Measurements from ENCODE around the gene FAM83G. TPM values are rescaled to one million over a fixed set of nuclear protein-coding genes. Genes with fewer than 3 reads are reported as not detected.
"Not testable (repeated sequence)": the region's sequence is repeated elsewhere in the genome, so short reads cannot be mapped to it uniquely, and the experiment has no call there.

Gene FAM83G, protein sequence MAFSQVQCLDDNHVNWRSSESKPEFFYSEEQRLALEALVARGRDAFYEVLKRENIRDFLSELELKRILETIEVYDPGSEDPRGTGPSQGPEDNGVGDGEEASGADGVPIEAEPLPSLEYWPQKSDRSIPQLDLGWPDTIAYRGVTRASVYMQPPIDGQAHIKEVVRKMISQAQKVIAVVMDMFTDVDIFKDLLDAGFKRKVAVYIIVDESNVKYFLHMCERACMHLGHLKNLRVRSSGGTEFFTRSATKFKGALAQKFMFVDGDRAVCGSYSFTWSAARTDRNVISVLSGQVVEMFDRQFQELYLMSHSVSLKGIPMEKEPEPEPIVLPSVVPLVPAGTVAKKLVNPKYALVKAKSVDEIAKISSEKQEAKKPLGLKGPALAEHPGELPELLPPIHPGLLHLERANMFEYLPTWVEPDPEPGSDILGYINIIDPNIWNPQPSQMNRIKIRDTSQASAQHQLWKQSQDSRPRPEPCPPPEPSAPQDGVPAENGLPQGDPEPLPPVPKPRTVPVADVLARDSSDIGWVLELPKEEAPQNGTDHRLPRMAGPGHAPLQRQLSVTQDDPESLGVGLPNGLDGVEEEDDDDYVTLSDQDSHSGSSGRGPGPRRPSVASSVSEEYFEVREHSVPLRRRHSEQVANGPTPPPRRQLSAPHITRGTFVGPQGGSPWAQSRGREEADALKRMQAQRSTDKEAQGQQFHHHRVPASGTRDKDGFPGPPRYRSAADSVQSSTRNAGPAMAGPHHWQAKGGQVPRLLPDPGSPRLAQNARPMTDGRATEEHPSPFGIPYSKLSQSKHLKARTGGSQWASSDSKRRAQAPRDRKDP
- total RNA-seq, result 12.6 and 12.8 TPM in 2 replicates

DNA sequence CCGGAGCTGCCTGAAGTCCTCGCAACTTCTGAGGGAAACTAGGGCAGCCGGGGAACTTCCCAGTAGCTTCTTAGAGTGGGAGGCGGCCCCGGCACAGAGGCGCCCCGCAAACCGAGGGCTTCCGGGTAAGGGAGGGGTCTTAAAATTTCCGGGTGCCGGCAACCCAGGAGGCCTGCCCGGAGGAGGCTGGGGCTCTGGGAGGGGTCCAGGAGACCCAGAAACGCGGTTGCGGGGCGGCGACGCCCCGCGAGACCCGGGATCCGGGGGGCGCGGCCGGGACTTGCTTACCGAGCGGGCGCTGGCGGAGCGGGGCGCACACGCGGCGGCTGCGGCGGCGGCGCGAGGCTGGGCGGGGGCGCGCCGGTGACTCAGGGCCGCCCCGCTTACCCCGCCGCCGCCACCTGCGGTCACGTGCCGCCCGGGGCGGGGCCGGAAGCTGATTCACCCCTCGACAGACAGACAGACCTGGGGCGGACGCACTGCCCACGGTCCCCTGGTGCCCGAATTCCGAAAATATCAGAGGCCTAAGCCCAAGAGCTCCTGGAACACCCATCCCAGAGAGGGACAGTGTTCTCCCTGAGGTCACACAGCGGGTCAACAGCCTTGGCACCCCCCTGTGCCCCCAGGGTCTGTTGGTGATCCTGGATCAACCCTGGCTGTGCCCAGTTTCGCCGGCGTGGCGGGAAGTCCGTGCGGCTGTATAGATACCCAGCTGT, at the start of gene FAM83G:
Gene FAM83G (minus strand): TSS at position 344 of the 716 bp plus-strand sequence. CDS start 723 bp downstream, outside the sequence.
- no peak for DNase-seq (ENCODE audit: extremely low read depth, low read depth, low spot score)

DNA sequence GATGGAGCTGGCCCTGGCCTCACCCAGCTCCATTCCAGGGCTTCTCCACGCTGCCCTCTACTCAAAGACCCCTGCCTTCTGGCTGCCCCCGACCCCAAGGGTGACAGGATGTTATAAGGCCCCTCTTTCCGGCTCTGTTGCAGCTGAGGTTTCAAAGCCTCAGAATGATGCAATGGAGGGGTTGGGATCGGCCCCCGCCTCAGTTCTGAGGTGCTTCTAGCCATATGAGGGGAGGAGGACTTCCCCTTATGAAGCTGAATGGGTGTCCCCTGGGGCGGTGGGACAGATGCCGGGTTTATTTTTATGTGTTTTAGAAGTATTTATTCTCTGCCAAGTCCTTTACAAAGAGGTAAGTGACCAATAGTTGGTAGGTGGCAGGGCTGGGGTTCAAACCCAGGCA, 44.3 kb upstream of the FAM83G start:
- not testable (repeated sequence) for DNase-seq (ENCODE audit: extremely low read depth, low read depth, low spot score)

- DNase-seq (ENCODE audit: extremely low read depth, low read depth, low spot score), result not testable (repeated sequence)
Observed at GRCh38 chr17:19047510-19047909, 42.9 kb upstream of the FAM83G start.

DNA sequence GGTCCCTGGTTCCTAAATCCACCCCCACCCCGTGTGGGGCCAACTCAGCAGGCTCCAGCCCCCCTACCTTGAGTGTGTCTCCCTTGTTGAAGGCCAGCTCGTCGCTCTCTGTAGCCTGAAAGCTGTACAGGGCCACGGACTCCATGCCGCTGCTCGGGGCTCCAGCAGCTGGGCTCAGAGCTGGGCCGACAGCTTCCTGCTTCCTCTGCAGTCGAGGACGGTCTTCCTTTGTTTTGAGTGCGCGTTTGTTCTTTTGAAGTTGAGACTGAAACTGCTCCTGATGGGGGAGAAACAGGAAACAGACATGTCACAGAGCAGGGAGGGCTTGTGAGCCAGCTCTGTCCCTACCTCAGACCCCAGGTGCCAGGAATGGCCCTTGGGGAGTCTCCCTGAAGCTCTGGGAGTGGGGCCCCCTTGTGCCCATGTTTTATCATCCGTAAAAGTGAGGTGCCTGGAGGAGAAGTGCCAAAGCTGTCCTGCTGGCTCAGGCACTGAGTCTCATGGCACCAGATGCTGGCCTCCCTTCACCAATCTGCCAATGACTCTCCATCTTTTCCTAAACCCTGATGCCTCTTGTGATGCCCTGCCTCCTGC, 42.3 kb upstream of the FAM83G start, which contains the start of gene GRAP:
Gene GRAP (minus strand): TSS at position 176 of the 594 bp plus-strand sequence. CDS start 31 bp downstream, at position 145.
- DNase-seq (ENCODE audit: extremely low read depth, low read depth, low spot score), result not testable (repeated sequence)

DNA sequence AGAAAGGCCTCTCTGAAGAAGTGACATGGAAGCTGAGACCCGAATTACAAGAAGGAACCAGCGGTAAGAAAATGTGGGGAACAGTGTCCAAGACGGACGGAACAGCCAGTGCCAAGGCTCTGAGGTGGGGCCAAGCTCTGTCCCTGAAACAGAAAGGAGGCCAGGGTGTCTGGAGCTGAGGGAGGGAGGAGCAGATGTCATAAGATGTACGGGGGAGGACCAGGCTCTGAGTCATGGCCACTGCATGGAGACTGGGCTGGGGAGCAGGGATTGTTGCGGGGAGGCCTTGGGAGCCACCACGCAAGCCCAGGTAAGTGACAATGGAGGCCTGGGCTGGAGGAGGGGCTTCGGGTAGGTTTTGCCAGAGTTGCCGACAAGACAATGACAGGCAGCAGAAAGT, 40.1 kb upstream of the FAM83G start:
- DNase-seq (ENCODE audit: extremely low read depth, low read depth, low spot score), result not testable (repeated sequence)

DNA sequence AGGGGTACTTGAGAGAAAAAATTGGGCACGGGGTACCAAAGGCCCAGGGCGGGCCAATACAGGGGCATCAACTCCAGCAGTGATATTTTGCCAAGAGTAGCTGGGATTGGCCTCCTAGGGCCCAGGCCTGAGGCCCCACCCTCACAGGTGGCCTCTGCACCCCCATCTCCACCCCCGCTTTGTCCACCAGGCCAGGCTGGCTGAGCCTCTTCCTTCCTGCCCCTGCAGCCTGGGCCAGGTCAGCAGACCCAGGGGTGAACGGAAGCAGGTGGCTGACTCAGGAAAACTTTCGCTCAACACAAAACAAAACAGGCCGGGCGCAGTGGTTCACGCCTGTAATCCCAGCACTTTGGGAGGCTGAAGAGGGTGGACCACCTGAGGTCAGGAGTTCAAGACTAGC, 38.5 kb upstream of the FAM83G start:
- not testable (repeated sequence) for DNase-seq (ENCODE audit: extremely low read depth, low read depth, low spot score)

DNA sequence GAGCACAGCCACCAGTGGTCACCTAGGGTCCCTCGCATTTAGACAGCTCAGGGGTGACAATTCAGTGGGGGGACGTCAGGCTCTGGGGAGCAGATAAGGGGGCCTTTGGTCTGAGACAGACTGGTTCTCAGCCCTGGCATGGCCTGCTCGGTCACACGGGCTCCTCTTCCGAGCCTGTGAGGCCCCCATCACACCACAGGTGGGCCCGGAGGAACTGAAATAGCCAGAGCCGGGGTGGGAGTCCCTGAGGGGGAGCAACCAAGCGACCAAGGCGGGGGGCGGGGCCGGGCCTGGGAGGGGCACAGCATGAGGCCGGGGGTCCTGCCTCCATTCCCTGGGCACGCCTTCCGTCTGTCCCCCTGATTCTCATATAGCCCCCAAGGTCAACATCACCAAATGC, 37.8 kb upstream of the FAM83G start:
- not testable (repeated sequence) for DNase-seq (ENCODE audit: extremely low read depth, low read depth, low spot score)

GRCh38 chr17:19041871-19042270, 37.3 kb upstream of the FAM83G start:
- DNase-seq (ENCODE audit: extremely low read depth, low read depth, low spot score), result not testable (repeated sequence)

- not testable (repeated sequence) for DNase-seq (ENCODE audit: extremely low read depth, low read depth, low spot score)
Observed at GRCh38 chr17:19040350-19040749, 35.8 kb upstream of the FAM83G start.

GRCh38 chr17:19038730-19039129, 34.2 kb upstream of the FAM83G start:
- not testable (repeated sequence) for DNase-seq (ENCODE audit: extremely low read depth, low read depth, low spot score)

DNA sequence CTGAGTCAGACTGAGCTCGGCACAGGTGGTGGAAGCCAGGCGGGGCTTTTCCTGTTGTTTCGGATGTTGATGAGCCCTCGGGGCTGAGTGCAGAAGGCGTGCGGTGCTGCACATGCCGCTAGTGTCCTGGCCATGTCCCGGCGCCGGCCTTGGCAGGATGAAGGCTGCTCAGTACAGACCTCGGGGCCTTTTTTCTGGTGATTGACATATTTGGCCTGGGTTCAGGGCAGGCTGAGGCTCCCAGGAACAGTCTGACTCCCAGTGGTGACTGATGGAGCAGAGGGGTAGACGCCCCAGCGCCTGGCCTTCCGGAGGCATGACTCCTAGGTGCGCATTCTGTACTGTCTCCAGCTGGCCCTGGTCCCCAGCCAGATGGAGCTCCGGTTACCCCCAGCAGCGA, 33.4 kb upstream of the FAM83G start:
- DNase-seq (ENCODE audit: extremely low read depth, low read depth, low spot score), result not testable (repeated sequence)

- not testable (repeated sequence) for DNase-seq (ENCODE audit: extremely low read depth, low read depth, low spot score)
Observed at GRCh38 chr17:19037547-19037946, 33.0 kb upstream of the FAM83G start.

GRCh38 chr17:19036186-19036585, 31.6 kb upstream of the FAM83G start:
- not testable (repeated sequence) for DNase-seq (ENCODE audit: extremely low read depth, low read depth, low spot score)

GRCh38 chr17:19032377-19032988, 27.9 kb upstream of the FAM83G start:
- not testable (repeated sequence) for DNase-seq (ENCODE audit: extremely low read depth, low read depth, low spot score)

DNA sequence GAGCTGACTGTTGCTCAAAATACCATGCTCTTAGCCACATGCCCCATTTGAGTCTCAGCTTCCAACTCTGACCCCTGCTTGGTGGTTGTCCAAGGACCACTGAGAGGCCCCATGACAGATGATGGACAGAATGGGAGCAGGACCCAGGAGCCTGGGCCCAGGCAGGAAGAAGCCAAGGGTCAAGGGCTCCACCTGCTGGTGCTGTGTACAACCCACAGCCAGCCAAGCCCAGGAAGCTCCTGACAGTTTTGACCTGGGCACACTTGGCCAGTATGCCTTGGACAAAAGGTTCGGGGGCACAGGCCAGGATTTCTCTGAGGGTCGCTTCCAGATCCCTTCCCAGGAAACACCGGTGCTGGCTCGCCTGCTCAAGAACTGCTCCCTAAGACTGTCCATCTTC, 27.2 kb upstream of the FAM83G start:
- not testable (repeated sequence) for DNase-seq (ENCODE audit: extremely low read depth, low read depth, low spot score)

DNA sequence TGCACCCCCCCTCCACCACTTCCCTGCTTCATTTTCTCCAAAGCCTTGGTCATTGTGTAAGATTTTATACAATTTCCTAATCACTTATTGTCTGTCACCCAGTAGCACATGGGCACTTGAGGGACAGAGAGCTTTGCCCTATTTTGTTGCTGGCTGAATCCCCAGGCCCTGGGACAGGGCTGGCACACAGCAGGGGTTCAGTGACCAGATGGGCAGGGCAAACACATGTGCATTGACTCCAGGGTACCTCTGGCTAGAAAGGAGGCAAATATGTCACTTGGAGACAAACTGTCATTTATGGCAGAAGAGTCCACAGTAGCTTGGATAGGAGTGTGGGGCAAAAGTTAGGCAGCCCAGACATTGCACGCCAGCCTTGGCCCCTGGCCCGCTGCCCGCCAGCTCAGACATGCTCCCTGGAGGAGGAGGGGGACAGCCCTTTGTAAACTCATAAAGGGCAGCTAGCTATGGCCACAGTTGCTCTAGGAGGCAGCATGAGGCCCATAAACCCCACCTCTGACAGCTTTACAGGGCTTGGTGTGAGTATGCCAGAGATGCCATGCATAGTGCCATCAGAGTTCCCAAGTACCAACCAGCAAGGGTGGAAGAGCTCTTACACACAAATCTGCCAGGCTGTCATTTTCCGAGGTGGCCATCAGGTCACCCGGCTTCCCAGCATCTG, 26.3 kb upstream of the FAM83G start:
- not testable (repeated sequence) for DNase-seq (ENCODE audit: extremely low read depth, low read depth, low spot score)

DNA sequence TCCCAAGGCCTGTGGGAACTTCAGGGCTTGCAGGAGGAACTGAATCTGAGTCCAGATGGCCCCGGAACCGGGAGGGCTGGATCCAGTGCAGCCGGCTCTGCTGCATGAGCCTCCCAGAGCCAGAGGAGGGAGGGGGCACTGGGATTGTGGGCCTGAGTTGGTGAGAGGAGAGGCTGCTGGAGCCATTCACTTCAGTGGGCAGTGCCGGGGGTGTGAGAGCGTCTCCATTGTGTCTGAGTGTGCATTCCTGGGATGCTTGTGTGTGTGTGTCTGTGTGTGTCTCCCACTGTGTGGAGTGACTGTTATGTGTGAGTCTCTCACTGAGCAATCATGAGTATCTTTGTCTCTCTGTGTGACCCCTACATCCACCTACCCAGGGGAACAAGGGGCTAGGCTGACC, 25.2 kb upstream of the FAM83G start:
- not testable (repeated sequence) for DNase-seq (ENCODE audit: extremely low read depth, low read depth, low spot score)

DNA sequence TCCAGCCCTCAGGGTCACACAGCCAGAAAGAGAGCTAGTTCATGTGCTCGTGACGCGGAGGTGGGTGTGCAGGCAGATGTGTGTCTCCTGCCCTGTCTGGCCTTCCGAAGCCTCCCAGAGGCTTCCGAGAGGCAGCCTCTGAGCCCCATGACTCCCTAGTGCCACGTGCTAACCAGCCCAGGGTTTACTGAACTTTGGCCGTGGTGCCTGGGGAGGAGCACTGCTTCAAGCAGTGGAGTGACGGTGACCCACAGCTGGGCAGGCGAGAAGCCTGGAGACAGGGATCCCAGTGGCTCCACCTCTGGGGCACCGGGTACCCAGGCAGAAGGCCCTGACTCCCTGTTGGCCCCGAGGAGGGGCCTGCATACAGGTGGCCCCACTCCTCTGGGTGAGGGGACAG, 24.1 kb upstream of the FAM83G start:
- not testable (repeated sequence) for DNase-seq (ENCODE audit: extremely low read depth, low read depth, low spot score)

All from glomerular endothelial cell (primary cell).